ENCODE results near the gene MED9. TPM values are rescaled to one million over a fixed set of nuclear protein-coding genes. Genes with fewer than 3 reads are reported as not detected.
"Not testable (repeated sequence)": the region's sequence is repeated elsewhere in the genome, so short reads cannot be mapped to it uniquely, and the experiment has no call there.

The MED9 gene
- total RNA-seq, 1 donor from 2014 or later: 12.2 TPM

- DNase-seq: no peak
Observed at GRCh38 chr17:17455173-17455572, 21.6 kb upstream of the MED9 start.

- DNase-seq: no peak
Observed at GRCh38 chr17:17456251-17456650, 20.5 kb upstream of the MED9 start.

- no peak for DNase-seq
Observed at GRCh38 chr17:17457680-17458079, 19.1 kb upstream of the MED9 start.

- no peak for DNase-seq
Observed at GRCh38 chr17:17460038-17460437, 16.8 kb upstream of the MED9 start.

GRCh38 chr17:17462048-17462824 lies 14.6 kb upstream of the MED9 start:
- DNase-seq: no peak

GRCh38 chr17:17463821-17464220 lies 13.0 kb upstream of the MED9 start:
- DNase-seq: no peak

- not testable (repeated sequence) for DNase-seq
Observed at GRCh38 chr17:17465878-17466277, 10.9 kb upstream of the MED9 start.

- no peak for DNase-seq
Observed at GRCh38 chr17:17466511-17466910, 10.3 kb upstream of the MED9 start.

GRCh38 chr17:17467016-17467415 lies 9.8 kb upstream of the MED9 start:
- peak; percentile 29 for DNase-seq

- no peak for DNase-seq
Observed at GRCh38 chr17:17467720-17468119, 9.1 kb upstream of the MED9 start.

- no peak for DNase-seq
Observed at GRCh38 chr17:17468217-17469010, 8.4 kb upstream of the MED9 start.

GRCh38 chr17:17469358-17469757 lies 7.4 kb upstream of the MED9 start:
- DNase-seq: no peak

GRCh38 chr17:17469996-17470395 lies 6.8 kb upstream of the MED9 start:
- DNase-seq: no peak

GRCh38 chr17:17472333-17472920 lies 4.4 kb upstream of the MED9 start:
- no peak for DNase-seq

- no peak for DNase-seq
Observed at GRCh38 chr17:17474341-17474740, 2.5 kb upstream of the MED9 start.

- no peak for DNase-seq
Observed at GRCh38 chr17:17479209-17479608, 2.4 kb downstream of the MED9 start.

- no peak for DNase-seq
Observed at GRCh38 chr17:17480593-17481148, 3.9 kb downstream of the MED9 start.

- no peak for DNase-seq
Observed at GRCh38 chr17:17481860-17482259, 5.1 kb downstream of the MED9 start.

GRCh38 chr17:17484451-17484899 lies 7.7 kb downstream of the MED9 start:
- no peak for DNase-seq

- no peak for DNase-seq
Observed at GRCh38 chr17:17485420-17485819, 8.6 kb downstream of the MED9 start.

- not testable (repeated sequence) for DNase-seq
Observed at GRCh38 chr17:17486416-17486815, 9.6 kb downstream of the MED9 start.

- DNase-seq: no peak
Observed at GRCh38 chr17:17487998-17488397, 11.2 kb downstream of the MED9 start.

- no peak for DNase-seq
Observed at GRCh38 chr17:17491031-17491471, 14.3 kb downstream of the MED9 start.
